GM19351 (cell line): ENCODE data around the gene UBXN6.

Experiments used
- ATAC-seq: cut with Tn5 transposase; IDR thresholded peaks from one replicate; pipeline ENCODE4 v1.9.1; 2021; ENCODE audit warnings: mild to moderate bottlenecking, moderate library complexity; ENCODE audit not compliant: unreplicated experiment

Gene UBXN6

GRCh38 chr19:4413588-4413987 is 44.0 kb downstream of the UBXN6 start:
- ATAC-seq: no peak

- no peak for ATAC-seq
Measured at GRCh38 chr19:4409123-4409933, 48.3 kb downstream of the UBXN6 start.

- no peak for ATAC-seq
Measured at GRCh38 chr19:4406626-4407025, 51.0 kb downstream of the UBXN6 start.

- no peak for ATAC-seq
Measured at GRCh38 chr19:4405977-4406376, 51.6 kb downstream of the UBXN6 start.

GRCh38 chr19:4403005-4403761 is 54.4 kb downstream of the UBXN6 start:
- ATAC-seq: no peak

- ATAC-seq: peak; percentile 86
Measured at GRCh38 chr19:4402171-4403004, 55.2 kb downstream of the UBXN6 start, which contains the start of gene CHAF1A. Gene CHAF1A, plus strand, starts transcription at chr19:4402640. Its CDS starts 123 bp downstream, at chr19:4402763.

- ATAC-seq: no peak
Measured at GRCh38 chr19:4401769-4402170, 55.8 kb downstream of the UBXN6 start.

- ATAC-seq: peak; percentile 47
Measured at GRCh38 chr19:4400135-4400936, 57.3 kb downstream of the UBXN6 start, which contains the start of gene SH3GL1. Gene SH3GL1, minus strand, starts transcription at chr19:4400547. Its CDS starts 179 bp downstream, at chr19:4400368.

GRCh38 chr19:4399812-4400134 is 57.8 kb downstream of the UBXN6 start:
- ATAC-seq: peak; percentile 7

- no peak for ATAC-seq
Measured at GRCh38 chr19:4396949-4397783, 60.4 kb downstream of the UBXN6 start.
